ENCODE results near the gene MTCL1.

DNA sequence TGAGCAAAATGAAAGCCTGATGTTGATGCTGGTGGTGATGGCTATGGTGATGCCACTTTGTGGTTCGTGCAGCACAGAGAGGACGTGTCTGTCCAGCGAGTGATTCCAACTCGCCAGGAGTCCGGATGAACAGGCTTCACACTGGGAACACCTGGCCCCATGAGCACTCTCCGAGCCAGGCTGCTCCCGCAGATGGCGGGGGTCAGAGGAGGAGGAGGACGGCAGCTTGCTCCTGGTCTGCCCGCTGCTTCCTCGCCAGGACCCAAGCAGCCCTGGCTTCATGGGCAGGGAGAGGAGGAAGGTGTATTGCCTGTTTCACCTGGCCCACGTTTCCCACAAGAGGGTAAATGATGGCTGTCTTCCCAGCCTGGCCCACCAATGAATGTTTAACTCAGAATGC is 121.6 kb downstream of the MTCL1 start:
- TF ChIP-seq, protein P1, sequence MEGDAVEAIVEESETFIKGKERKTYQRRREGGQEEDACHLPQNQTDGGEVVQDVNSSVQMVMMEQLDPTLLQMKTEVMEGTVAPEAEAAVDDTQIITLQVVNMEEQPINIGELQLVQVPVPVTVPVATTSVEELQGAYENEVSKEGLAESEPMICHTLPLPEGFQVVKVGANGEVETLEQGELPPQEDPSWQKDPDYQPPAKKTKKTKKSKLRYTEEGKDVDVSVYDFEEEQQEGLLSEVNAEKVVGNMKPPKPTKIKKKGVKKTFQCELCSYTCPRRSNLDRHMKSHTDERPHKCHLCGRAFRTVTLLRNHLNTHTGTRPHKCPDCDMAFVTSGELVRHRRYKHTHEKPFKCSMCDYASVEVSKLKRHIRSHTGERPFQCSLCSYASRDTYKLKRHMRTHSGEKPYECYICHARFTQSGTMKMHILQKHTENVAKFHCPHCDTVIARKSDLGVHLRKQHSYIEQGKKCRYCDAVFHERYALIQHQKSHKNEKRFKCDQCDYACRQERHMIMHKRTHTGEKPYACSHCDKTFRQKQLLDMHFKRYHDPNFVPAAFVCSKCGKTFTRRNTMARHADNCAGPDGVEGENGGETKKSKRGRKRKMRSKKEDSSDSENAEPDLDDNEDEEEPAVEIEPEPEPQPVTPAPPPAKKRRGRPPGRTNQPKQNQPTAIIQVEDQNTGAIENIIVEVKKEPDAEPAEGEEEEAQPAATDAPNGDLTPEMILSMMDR (IDR thresholded peaks at IDR 0.05) = no peak
- TF ChIP-seq POLR2A (IDR thresholded peaks at IDR 0.05) = no peak

Data from heart left ventricle (tissue), 13 donors.